Esophagus squamous epithelium (tissue), 5 donors: ENCODE data around the gene ANAPC4. TPM values are rescaled to one million over a fixed set of nuclear protein-coding genes. Genes with fewer than 3 reads are reported as not detected.
"Not testable (repeated sequence)": the region's sequence is repeated elsewhere in the genome, so short reads cannot be mapped to it uniquely, and the experiment has no call there.

Experiments
- DNase-seq: peaks from one replicate; lab custom pipeline; 2025; lab: John Stamatoyannopoulos, UW
- H3K27ac ChIP-seq, 4 donors: fragments of 200-600 bp; sonication (generic); one replicate each; pipeline ENCODE4 v1.5.1; 2016 to 2019; ENCODE audit warnings: mild to moderate bottlenecking in 1 of 4
- H3K27me3 ChIP-seq, 4 donors: fragments of 200-600 bp; sonication (generic); 1 replicate in 3 of 4; 2 replicates in 1 of 4; pipeline versions ENCODE4 v1.5.1 to v1.6.0; 2017 to 2021; ENCODE audit warnings: antibody characterized with exemption in 1 of 4
- H3K36me3 ChIP-seq, 3 donors: fragments of 200-600 bp; sonication (generic); one replicate each; pipeline ENCODE4 v1.5.1; 2016 to 2019
- H3K4me1 ChIP-seq, 3 donors: fragments of 200-600 bp; sonication (generic); one replicate each; pipeline ENCODE4 v1.5.1; 2017 to 2019
- H3K4me3 ChIP-seq, 4 donors: fragments of 200-600 bp; sonication (generic); 1 replicate in 3 of 4; 2 replicates in 1 of 4; pipeline ENCODE4 v1.5.1; 2016 to 2019; ENCODE audit warnings: mild to moderate bottlenecking in 2 of 4, moderate library complexity in 1 of 4
- H3K9me3 ChIP-seq, 3 donors: fragments of 200-600 bp; sonication (generic); one replicate each; pipeline ENCODE4 v1.5.1; 2016 to 2019
- POLR2A ChIP-seq, 4 donors: fragments of 450-650 bp; IDR thresholded peaks; one replicate each; pipeline ENCODE4 v1.6.1; 2017; ENCODE audit warnings: antibody characterized with exemption in 4 of 4, mild to moderate bottlenecking in 4 of 4, moderate library complexity in 3 of 4
- WGBS, 2 donors: methylation state at CpG; one replicate each; pipeline ENCODE4 v1.1.5; 2018; 5-methylcytosine and 5-hydroxymethylcytosine counted together
- intact Hi-C: fragments of 100-400 bp; cut with DNase I; formaldehyde crosslinking; loops from one replicate; pipeline ENCODE4 v1.15.0; 2022
- total RNA-seq, 4 donors: library from RNA; depleted of rRNA; stranded (reverse); fragments of >200 nt; gene quantifications; one replicate each; pipeline ENCODE4 v1.1.0, GENCODE V29; 2016
- TF ChIP-seq, protein P1 (sequence below), 6 experiments: fragments of 450-650 bp in 4 of 6; fragments of 200-600 bp in 2 of 6; sonication (generic) in 2 of 6; IDR thresholded peaks; one replicate each; pipeline ENCODE4 v1.5.1; 2016 to 2019; ENCODE audit warnings: antibody characterized with exemption in 6 of 6, mild to moderate bottlenecking in 4 of 6, moderate library complexity in 4 of 6
- donor health status: DM: yes; HTN: yes; CAD: no.

The ANAPC4 gene
- total RNA-seq, 4 donors from 2014 or later: 9.6 to 27.0 (median 20.0) TPM

DNA sequence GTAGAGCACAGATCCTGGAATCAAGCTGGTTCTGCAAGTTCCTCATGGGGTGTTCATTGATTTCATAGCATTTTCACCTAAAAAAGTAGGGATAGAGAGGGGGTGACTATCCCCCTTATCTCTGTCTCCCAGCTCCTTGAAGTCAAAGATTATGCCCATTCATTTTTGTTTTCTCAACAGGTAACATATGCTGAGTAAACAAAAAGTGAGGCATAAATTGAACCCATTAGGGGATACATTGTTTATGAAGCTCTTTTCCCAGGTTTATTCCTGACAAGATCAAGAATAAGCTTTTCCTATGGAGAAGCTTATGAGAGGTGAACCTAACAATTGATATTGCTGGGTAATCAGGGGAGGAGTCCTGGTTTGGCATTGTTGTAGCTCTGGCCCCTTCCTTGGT lies 9.2 kb upstream of the ANAPC4 start:
- intact Hi-C loops: no loop called here

DNA sequence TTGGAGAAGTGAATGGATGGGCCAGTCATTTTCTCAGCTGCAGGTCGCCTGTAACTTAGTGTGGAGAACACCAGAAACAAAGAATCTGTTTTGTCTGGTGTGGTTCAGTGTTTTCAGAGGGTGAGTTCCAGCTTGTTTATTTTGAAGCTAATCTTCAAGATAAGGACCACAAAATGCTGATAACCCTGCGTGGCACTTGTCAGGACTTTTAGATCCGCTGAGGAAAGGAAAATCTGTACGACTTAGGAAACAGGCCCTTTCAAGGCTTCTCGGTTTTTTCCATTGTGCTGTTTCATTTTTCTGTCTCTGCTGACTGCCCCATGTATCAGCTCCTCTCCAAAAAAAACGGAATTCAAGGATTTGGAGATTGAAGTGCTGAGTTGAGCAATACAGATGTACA lies 8.7 kb upstream of the ANAPC4 start:
- H3K4me3 ChIP-seq: no peak overlapping the region
- no peak overlapping the region for H3K27ac ChIP-seq
- TF ChIP-seq POLR2A (IDR thresholded peaks at IDR 0.05): no peak
- TF ChIP-seq, protein P1, sequence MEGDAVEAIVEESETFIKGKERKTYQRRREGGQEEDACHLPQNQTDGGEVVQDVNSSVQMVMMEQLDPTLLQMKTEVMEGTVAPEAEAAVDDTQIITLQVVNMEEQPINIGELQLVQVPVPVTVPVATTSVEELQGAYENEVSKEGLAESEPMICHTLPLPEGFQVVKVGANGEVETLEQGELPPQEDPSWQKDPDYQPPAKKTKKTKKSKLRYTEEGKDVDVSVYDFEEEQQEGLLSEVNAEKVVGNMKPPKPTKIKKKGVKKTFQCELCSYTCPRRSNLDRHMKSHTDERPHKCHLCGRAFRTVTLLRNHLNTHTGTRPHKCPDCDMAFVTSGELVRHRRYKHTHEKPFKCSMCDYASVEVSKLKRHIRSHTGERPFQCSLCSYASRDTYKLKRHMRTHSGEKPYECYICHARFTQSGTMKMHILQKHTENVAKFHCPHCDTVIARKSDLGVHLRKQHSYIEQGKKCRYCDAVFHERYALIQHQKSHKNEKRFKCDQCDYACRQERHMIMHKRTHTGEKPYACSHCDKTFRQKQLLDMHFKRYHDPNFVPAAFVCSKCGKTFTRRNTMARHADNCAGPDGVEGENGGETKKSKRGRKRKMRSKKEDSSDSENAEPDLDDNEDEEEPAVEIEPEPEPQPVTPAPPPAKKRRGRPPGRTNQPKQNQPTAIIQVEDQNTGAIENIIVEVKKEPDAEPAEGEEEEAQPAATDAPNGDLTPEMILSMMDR (IDR thresholded peaks at IDR 0.05): no peak
- no peaks in the 10 kb centered on the region for H3K27me3 ChIP-seq
- peaks cover 0 to 21% (median 4%) of the 10 kb centered on the region in 3 donors for H3K36me3 ChIP-seq
- no peak for DNase-seq
- H3K9me3 ChIP-seq: no peaks in the 10 kb centered on the region
- intact Hi-C loops: no loop called here
- WGBS, 2 donors: 67 to 80% methylated on average over 5 to 6 of the region's 6 CpGs
- H3K4me1 ChIP-seq: no peaks in the 10 kb centered on the region

More for the DNA sequence above, 9.2 kb upstream of the ANAPC4 start:
- no peak overlapping the region for H3K27ac ChIP-seq
- TF ChIP-seq, protein P1 (IDR thresholded peaks at IDR 0.05): no peak
- TF ChIP-seq POLR2A (IDR thresholded peaks at IDR 0.05): no peak
- no peaks in the 10 kb centered on the region for H3K9me3 ChIP-seq
- H3K36me3 ChIP-seq: peaks cover 0 to 21% (median 4%) of the 10 kb centered on the region in 3 donors
- no peaks in the 10 kb centered on the region for H3K27me3 ChIP-seq
- no peaks in the 10 kb centered on the region for H3K4me1 ChIP-seq
- H3K4me3 ChIP-seq: no peak overlapping the region
- DNase-seq: no peak

DNA sequence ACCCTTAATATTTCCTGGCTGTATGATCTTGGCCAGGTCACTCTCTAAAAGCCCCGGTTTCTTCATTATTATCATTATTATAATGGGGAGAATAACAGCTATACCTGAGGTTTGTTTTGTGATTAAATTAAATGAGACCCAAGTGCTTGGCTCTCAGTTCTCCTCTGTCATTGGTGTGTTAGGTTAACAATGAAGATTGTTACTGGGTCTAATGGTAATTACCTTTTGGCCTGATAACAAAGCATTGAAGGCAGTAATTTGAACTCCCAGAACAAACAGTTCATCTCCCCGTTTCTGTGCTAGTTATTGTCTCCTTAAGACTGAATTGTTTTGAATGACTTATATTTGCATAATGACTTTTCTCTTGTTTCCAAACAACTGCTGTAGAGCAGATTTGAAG lies 6.8 kb upstream of the ANAPC4 start:
- WGBS, 2 donors: 50 to 57% methylated on average over 1 to 2 of the region's 2 CpGs
- Histone ChIP-seq H3K9me3 (no peaks in the 10 kb centered on the region), H3K27me3 (no peaks in the 10 kb centered on the region), H3K27ac (no peak overlapping the region), H3K4me1 (no peaks in the 10 kb centered on the region), H3K36me3 (peaks cover 0 to 13% (median 4%) of the 10 kb centered on the region in 3 donors), H3K4me3 (no peak overlapping the region)
- TF ChIP-seq POLR2A (IDR thresholded peaks at IDR 0.05): no peak
- TF ChIP-seq, protein P1 (IDR thresholded peaks at IDR 0.05): no peak
- DNase-seq: no peak
- intact Hi-C loops: no loop called here

DNA sequence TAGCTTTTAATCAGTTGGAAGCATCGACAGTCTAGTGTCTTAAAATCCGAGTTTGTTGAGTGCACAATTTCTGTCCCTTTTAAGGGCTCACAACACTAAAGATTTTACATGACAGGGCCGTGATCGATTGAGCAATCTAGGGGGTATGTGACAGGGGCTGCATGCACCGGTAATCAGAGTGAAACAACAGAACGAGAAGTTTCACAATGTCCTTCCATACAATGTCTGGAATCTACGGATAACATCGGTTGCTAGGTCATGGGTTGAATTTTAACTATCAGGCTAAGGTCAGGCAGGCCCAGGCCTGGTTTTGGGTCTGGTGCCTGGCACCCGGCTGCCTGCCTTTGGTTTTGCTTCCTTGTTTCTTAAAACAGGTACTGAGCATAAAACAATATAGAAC lies 4.5 kb upstream of the ANAPC4 start:
- intact Hi-C loops, DNase-seq, H3K36me3 ChIP-seq, H3K9me3 ChIP-seq, H3K4me3 ChIP-seq, H3K27ac ChIP-seq, H3K27me3 ChIP-seq: not testable (repeated sequence)
- peaks cover 0 to 11% (median 0%) of the 10 kb centered on the region in 3 donors for H3K4me1 ChIP-seq
- 43 to 53% methylated on average over 9 of the region's 9 CpGs for WGBS, 2 donors

DNA sequence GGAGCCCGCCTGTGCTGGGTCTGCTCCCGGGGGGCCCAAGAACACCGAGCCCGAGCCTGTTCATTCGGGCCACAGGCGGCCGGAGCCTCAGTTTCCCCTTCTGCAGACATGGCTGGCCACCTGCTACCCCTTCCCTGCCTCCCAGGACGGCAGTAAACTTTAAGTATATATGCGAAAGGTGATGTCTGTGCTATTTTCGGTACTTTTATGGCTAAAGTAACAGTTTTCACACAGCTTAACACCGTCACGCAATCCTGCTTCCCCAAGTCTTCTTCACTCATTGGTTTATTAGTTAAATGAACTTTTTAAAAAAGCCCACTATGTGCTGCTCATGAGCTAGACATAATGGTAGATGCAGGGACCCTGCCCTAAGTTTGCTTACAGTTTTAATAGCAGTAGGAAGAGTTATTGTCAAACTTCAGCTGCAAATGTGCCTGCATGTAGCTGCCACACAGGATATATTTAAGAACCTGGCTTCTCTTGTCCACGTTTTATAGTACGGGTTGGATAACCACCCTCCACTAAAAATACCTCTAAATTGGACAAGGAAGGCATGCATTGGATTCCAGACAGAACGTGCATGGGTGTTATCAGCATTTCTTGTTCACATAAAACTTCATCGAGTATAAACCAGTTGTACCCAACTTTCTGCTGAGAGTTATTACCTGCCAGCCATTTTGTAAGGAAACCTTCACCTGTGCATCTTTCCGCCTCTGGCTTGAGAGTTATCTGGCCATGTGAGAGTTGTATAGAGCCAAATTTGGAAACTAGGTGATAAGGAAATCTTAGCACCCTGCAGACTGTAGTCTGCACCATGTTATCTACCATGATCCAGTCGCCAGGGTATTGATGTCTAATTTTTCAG lies 741 bp downstream of the ANAPC4 start:
- TF ChIP-seq, protein P1 (IDR thresholded peaks at IDR 0.05): no peak
- TF ChIP-seq POLR2A (IDR thresholded peaks at IDR 0.05): no peak
- Histone ChIP-seq H3K4me3 (peak overlapping the region; percentile 81 to 95 (median 94)), H3K9me3 (no peaks in the 10 kb centered on the region), H3K4me1 (peaks cover 8 to 33% (median 10%) of the 10 kb centered on the region in 3 donors), H3K27me3 (no peaks in the 10 kb centered on the region), H3K27ac (peak overlapping the region; percentile 85 to 91 (median 87)), H3K36me3 (peaks cover 0 to 22% (median 0%) of the 10 kb centered on the region in 3 donors)
- intact Hi-C loops: no loop called here
- 13 to 22% methylated on average over 13 to 18 of the region's 18 CpGs for WGBS, 2 donors
- no peak for DNase-seq
